CD4-positive, alpha-beta T cell (primary cell): Measurements from ENCODE around the gene PDLIM5. TPM values are rescaled to one million over a fixed set of nuclear protein-coding genes. Genes with fewer than 3 reads are reported as not detected.

Source experiments
- ATAC-seq: fragments of 200-7000 bp; cut with Tn5 transposase; one replicate; pipeline ENCODE4 v1.10.0; 2022; ENCODE audit warnings: mild to moderate bottlenecking; ENCODE audit not compliant: poor library complexity
- CTCF ChIA-PET: fragments of 350-600 bp; sonication (Branson Sonifier 250); formaldehyde crosslinking; loops from one replicate; lab custom pipeline; 2021; ENCODE audit warnings: antibody characterized with exemption, inconsistent platforms; lab: Charles Lee
- POLR2A ChIA-PET: fragments of 350-600 bp; sonication (Branson Sonifier 250); formaldehyde crosslinking; loops from one replicate; lab custom pipeline; 2021; ENCODE audit warnings: antibody characterized with exemption, inconsistent platforms; lab: Charles Lee
- DNase-seq, 14 experiments: peaks; one replicate each; pipeline ENCODE4 v3.0.0-alpha.2; 2013 to 2020; ENCODE audit warnings: mixed read lengths in 2 of 14
- H3K27ac ChIP-seq, 2 donors: one replicate each; pipeline versions ENCODE4 v1.5.1 to v1.7.0; 2013; ENCODE audit warnings: low read length in 2 of 2, low read depth in 1 of 2, mild to moderate bottlenecking in 1 of 2
- H3K27me3 ChIP-seq, 2 experiments: 1 replicate in 1 of 2; 2 replicates in 1 of 2; pipeline versions ENCODE4 v1.6.1 to v1.7.0; 2013; ENCODE audit warnings: low read length in 2 of 2, control low read depth in 1 of 2, mild to moderate bottlenecking in 1 of 2, moderate library complexity in 1 of 2; ENCODE audit not compliant: insufficient read depth in 2 of 2, control insufficient read depth in 1 of 2
- H3K36me3 ChIP-seq: one replicate; pipeline ENCODE4 v1.6.1; 2013; ENCODE audit warnings: low read length, control low read depth; ENCODE audit not compliant: insufficient read depth
- H3K4me1 ChIP-seq: one replicate; pipeline ENCODE4 v1.6.1; 2013; ENCODE audit warnings: low read length, control low read depth; ENCODE audit not compliant: insufficient read depth
- H3K4me3 ChIP-seq: one replicate; pipeline ENCODE4 v1.5.1; 2013; ENCODE audit warnings: mild to moderate bottlenecking, low read length, moderate library complexity
- H3K9me3 ChIP-seq, 2 experiments: 1 replicate in 1 of 2; 2 replicates in 1 of 2; pipeline versions ENCODE4 v1.6.1 to v1.7.0; 2013; ENCODE audit warnings: low read length in 2 of 2, mild to moderate bottlenecking in 2 of 2, control low read depth in 1 of 2, moderate library complexity in 1 of 2; ENCODE audit not compliant: control insufficient read depth in 1 of 2, insufficient read depth in 1 of 2
- H3K27ac Mint-ChIP-seq: one replicate; pipeline ENCODE4 v1.8.0; 2020; ENCODE audit warnings: mixed read lengths
- H3K27me3 Mint-ChIP-seq: one replicate; pipeline ENCODE4 v1.8.0; 2021; ENCODE audit warnings: mixed read lengths
- H3K36me3 Mint-ChIP-seq: one replicate; pipeline ENCODE4 v1.8.0; 2021; ENCODE audit warnings: low read depth, mixed read lengths
- H3K4me1 Mint-ChIP-seq: one replicate; pipeline ENCODE4 v1.8.0; 2021; ENCODE audit warnings: low read depth, mixed read lengths
- H3K4me3 Mint-ChIP-seq: one replicate; pipeline ENCODE4 v1.8.0; 2020; ENCODE audit warnings: mild to moderate bottlenecking, mixed read lengths
- H3K9me3 Mint-ChIP-seq: one replicate; pipeline ENCODE4 v1.8.0; 2020; ENCODE audit warnings: mixed read lengths
- intact Hi-C, 2 experiments: fragments of 100-400 bp; cut with DNase I in 1 of 2; cut with micrococcal nuclease in 1 of 2; formaldehyde crosslinking; loops; one replicate each; pipeline versions ENCODE4 v1.15.1 to v1.9.0; 2023 to 2025; cut with DNase I, micrococcal nuclease
- total RNA-seq, 174 experiments: library from RNA in 2 of 174; stranded (reverse) in 2 of 174; gene quantifications; one replicate each; pipeline ENCODE4 v1.2.3 and lab custom pipeline; 2021 to 2026
- TF ChIP-seq, protein P1 (sequence below): fragments of 200-600 bp; IDR thresholded peaks from one replicate; pipeline ENCODE4 v1.8.0; 2022; ENCODE audit warnings: antibody characterized with exemption, mild to moderate bottlenecking

Gene PDLIM5
- total RNA-seq, 2 experiments from 2014 or later: 23.0 to 23.1 TPM

DNA sequence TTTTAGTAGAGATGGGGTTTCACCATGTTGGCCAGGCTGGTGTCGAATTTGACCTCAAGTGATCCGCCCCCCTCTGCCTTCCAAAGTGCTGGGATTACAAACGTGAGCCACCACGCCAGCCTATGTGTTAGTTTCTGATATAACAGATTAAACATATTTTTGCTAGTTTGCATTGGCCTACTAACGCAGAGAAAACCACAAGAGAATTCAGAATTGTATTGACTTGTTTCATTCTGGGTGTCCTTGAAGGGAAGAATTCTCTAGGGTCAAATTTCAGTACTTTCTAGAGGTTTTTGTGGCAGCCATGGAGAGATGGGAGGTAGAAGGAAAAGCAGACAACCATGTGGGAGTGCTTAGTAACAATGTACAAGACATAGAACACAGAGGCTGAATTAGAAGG, 259.9 kb downstream of the PDLIM5 start:
- no peak overlapping the region for H3K27ac Mint-ChIP-seq
- Histone ChIP-seq H3K27ac (no peak overlapping the region), H3K4me1 (no peaks in the 10 kb centered on the region), H3K4me3 (no peak overlapping the region), H3K9me3 (no peaks in the 10 kb centered on the region), H3K36me3 (no peaks in the 10 kb centered on the region), H3K27me3 (no peaks in the 10 kb centered on the region)
- H3K4me3 Mint-ChIP-seq: no peak overlapping the region
- intact Hi-C loops: no loop called here
- ChIA-PET POLR2A (no interaction called here), CTCF (no interaction called here)
- TF ChIP-seq, protein P1, sequence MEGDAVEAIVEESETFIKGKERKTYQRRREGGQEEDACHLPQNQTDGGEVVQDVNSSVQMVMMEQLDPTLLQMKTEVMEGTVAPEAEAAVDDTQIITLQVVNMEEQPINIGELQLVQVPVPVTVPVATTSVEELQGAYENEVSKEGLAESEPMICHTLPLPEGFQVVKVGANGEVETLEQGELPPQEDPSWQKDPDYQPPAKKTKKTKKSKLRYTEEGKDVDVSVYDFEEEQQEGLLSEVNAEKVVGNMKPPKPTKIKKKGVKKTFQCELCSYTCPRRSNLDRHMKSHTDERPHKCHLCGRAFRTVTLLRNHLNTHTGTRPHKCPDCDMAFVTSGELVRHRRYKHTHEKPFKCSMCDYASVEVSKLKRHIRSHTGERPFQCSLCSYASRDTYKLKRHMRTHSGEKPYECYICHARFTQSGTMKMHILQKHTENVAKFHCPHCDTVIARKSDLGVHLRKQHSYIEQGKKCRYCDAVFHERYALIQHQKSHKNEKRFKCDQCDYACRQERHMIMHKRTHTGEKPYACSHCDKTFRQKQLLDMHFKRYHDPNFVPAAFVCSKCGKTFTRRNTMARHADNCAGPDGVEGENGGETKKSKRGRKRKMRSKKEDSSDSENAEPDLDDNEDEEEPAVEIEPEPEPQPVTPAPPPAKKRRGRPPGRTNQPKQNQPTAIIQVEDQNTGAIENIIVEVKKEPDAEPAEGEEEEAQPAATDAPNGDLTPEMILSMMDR: no peak
- H3K36me3 Mint-ChIP-seq: no peaks in the 10 kb centered on the region
- DNase-seq (no peak), ATAC-seq (no peak)
- peaks cover 5% of the 10 kb centered on the region for H3K27me3 Mint-ChIP-seq
- no peaks in the 10 kb centered on the region for H3K4me1 Mint-ChIP-seq
- H3K9me3 Mint-ChIP-seq: no peaks in the 10 kb centered on the region

DNA sequence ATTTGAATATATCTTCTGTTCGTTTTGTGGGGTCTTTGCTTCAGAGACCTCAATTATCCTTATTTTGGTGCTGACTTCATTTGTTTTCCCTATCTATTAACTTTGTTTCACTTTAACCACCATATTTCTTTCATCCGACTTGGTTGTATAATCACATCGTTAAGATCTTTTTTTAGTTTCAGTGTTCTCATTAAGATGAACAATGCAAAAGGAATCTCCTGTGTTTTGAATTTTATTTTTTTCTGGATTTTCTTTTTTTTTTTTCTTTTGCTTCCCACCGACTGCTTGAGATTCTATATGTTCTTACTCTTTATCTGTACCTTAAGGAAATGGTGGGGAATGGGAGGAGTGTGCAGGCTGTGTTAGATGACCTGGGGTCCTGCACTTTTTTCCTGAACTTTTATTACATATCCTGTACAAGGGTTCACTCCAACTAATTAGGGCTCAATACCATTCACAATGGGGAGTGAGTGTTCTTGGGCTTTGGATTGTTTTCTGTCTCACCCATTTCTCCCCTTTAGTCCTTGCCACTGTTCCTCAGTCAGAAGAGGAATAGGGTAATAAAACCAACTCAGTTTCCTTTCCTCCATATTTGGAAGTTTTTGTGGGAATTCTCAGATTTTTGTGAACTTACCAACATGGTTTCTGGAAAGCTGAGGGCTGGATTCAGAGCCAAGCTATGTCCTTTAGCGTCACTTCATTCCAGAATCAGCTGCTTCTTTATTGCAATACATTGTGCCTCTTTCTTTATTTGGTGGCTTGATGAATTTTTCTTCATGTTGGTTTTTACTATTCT, 262.8 kb downstream of the PDLIM5 start:
- Histone ChIP-seq H3K4me1 (no peaks in the 10 kb centered on the region), H3K27ac (no peak overlapping the region), H3K4me3 (no peak overlapping the region), H3K36me3 (no peaks in the 10 kb centered on the region), H3K27me3 (no peaks in the 10 kb centered on the region), H3K9me3 (no peaks in the 10 kb centered on the region)
- Mint-ChIP-seq H3K4me1 (no peaks in the 10 kb centered on the region), H3K36me3 (no peaks in the 10 kb centered on the region), H3K27ac (no peak overlapping the region), H3K9me3 (no peaks in the 10 kb centered on the region), H3K4me3 (no peak overlapping the region), H3K27me3 (peaks cover 5% of the 10 kb centered on the region)
- DNase-seq (no peak), ATAC-seq (no peak)
- ChIA-PET POLR2A (no interaction called here), CTCF (no interaction called here)
- intact Hi-C loops: no loop called here
- TF ChIP-seq, protein P1: no peak

DNA sequence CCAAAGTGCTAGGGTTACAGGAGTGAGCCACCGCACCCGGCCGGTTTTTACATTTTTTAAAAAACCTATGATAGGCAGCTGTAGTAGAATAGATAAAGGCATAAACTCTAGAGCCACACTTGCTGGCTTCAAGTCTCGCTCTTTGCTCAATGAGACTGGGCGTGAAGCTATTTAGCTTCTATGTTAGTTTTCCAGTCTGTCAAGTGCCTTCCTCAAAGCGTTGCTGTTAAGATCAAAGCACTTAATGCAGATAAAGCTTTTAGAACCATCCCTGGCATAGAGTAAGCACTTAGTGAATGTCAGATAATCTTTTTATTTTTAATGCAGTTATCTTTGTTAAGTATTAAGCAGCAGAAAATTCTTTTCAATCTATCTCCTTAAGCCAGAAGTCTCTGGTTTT, 264.0 kb downstream of the PDLIM5 start:
- Histone ChIP-seq H3K27ac (no peak overlapping the region), H3K9me3 (no peaks in the 10 kb centered on the region), H3K27me3 (no peaks in the 10 kb centered on the region), H3K4me1 (no peaks in the 10 kb centered on the region), H3K4me3 (no peak overlapping the region), H3K36me3 (no peaks in the 10 kb centered on the region)
- H3K36me3 Mint-ChIP-seq: no peaks in the 10 kb centered on the region
- no peaks in the 10 kb centered on the region for H3K9me3 Mint-ChIP-seq
- intact Hi-C loops: no loop called here
- ChIA-PET POLR2A (no interaction called here), CTCF (no interaction called here)
- no peak for DNase-seq
- TF ChIP-seq, protein P1: no peak
- no peak for ATAC-seq
- H3K27me3 Mint-ChIP-seq: peaks cover 5% of the 10 kb centered on the region
- no peak overlapping the region for H3K27ac Mint-ChIP-seq
- no peak overlapping the region for H3K4me3 Mint-ChIP-seq
- H3K4me1 Mint-ChIP-seq: no peaks in the 10 kb centered on the region

Other genes starting within 250 kb of the PDLIM5 start
- 10 to 100 TPM; 10.7 TPM for gene SMARCAD1, start 244.1 kb upstream of the PDLIM5 start, total RNA-seq
- not detected for gene HPGDS, start 109.1 kb upstream of the PDLIM5 start, total RNA-seq